ENCODE data around the gene CLCN6. TPM values are rescaled to one million over a fixed set of nuclear protein-coding genes. Genes with fewer than 3 reads are reported as not detected.
A peak's percentile ranks its signal among the peaks of the same experiment; 100 is the strongest.

CLCN6 gene
- total and polyA plus RNA-seq, 2 of the 13 experiments (the other 11 are each of a cell fraction or from before 2014, with no cell fraction given) = 14.9 to 19.3 TPM

GRCh38 chr1:11858968-11859871, 53.2 kb downstream of the CLCN6 start (continued):
- TF ChIP-seq TBX2 (CRISPR knock-in tag; IDR thresholded peaks at IDR 0.05; ENCODE audit: borderline replicate concordance) (peak; percentile 80; the same call in 1 of the 2 replicates), ZNF773 (CRISPR knock-in tag; IDR thresholded peaks at IDR 0.05; ENCODE audit: borderline replicate concordance) (peak; percentile 98; the same call in 1 of the 2 replicates), GLMP (CRISPR knock-in tag; IDR thresholded peaks at IDR 0.05; ENCODE audit: borderline replicate concordance) (peak; percentile 94), SIN3B (IDR thresholded peaks at IDR 0.05; ENCODE audit: low read length) (no peak), ZNF770 (CRISPR knock-in tag; IDR thresholded peaks at IDR 0.05) (0 out of 2 replicates have a peak, but pooled peaks have one; percentile 17), ZNF850 (CRISPR knock-in tag; conservative IDR thresholded peaks at IDR 0.05) (peak; percentile 63; the same call in 1 of the 2 replicates), LBX2 (CRISPR knock-in tag; IDR thresholded peaks at IDR 0.05; ENCODE audit: borderline replicate concordance) (peak; percentile 85; the same call in 1 of the 2 replicates), HOXA3 (CRISPR knock-in tag; IDR thresholded peaks at IDR 0.05) (peak; percentile 78), MBD4 (IDR thresholded peaks at IDR 0.05; ENCODE audit: borderline replicate concordance, low read length) (no peak), THYN1 (CRISPR knock-in tag; IDR thresholded peaks at IDR 0.05; ENCODE audit: borderline replicate concordance, low read depth) (no peak), MED13 (CRISPR knock-in tag; IDR thresholded peaks at IDR 0.05) (peak; percentile 93), E2F5 (CRISPR knock-in tag; conservative IDR thresholded peaks at IDR 0.05) (peak; percentile 85), ZNF513 (CRISPR knock-in tag; conservative IDR thresholded peaks at IDR 0.05) (no peak), NR2F1 (CRISPR knock-in tag; IDR thresholded peaks at IDR 0.05) (peak in 1 of 2 experiments; percentile 57; a peak in 1 of 4 replicates), MIER2 (CRISPR knock-in tag; IDR thresholded peaks at IDR 0.05) (peak; percentile 99), ATRX (CRISPR knock-in tag; IDR thresholded peaks at IDR 0.05; ENCODE audit: borderline replicate concordance) (no peak; the same call in 1 of the 2 replicates), ATF6 (CRISPR knock-in tag; conservative IDR thresholded peaks at IDR 0.05) (peak; percentile 98), FOXP1 (IDR thresholded peaks at IDR 0.05) (no peak), FOXP1 (CRISPR knock-in tag; IDR thresholded peaks at IDR 0.05) (0 out of 2 replicates have a peak, but pooled peaks have one; percentile 20), FOXK2 (IDR thresholded peaks at IDR 0.05) (no peak), ZNF510 (CRISPR knock-in tag; IDR thresholded peaks at IDR 0.05; ENCODE audit: low read depth) (peak; percentile 93)

Measured in HepG2 (cell line).